ENCODE data around the gene SLCO2B1. TPM values are rescaled to one million over a fixed set of nuclear protein-coding genes. Genes with fewer than 3 reads are reported as not detected.

SLCO2B1 gene
- total RNA-seq, 1 experiment from 2014 or later: 0.57 TPM

DNA sequence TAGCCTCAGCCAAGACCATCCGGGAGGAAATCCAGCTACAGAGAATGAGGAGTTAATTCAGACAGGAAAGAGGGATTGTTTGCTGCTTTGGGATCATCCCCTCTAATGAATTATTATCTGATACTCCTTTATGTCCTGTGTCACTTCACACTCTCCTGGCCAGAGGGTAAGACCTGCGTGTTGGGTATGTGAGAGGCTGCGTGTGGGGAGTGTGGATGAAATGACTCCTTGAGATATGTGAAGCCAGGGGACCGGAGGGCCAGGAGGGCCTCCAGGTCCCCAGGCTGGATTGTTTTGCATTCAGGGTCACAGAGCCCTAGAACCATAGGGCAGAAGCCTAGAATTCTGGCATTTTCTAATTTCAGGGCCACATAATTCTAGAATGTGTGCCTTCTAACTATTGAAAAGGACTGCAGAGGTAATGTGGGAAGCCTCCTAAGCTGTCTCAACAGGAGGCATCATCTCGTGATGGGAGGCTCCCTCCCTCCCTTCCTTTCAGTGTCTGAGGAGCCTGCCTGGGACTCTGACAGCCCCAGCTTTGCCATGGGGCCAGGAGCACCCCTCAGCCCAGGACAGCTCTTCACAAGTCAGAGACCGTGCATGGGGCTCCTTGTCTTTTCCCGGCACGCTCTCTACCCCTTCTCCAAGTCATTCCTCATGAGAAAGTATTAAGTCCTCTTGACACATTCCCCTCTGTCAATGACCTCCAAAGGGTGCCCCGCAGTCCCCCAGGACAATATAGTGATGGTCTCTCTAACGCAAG, 93.3 kb downstream of the SLCO2B1 start (continued):
- TF ChIP-seq, protein P1, sequence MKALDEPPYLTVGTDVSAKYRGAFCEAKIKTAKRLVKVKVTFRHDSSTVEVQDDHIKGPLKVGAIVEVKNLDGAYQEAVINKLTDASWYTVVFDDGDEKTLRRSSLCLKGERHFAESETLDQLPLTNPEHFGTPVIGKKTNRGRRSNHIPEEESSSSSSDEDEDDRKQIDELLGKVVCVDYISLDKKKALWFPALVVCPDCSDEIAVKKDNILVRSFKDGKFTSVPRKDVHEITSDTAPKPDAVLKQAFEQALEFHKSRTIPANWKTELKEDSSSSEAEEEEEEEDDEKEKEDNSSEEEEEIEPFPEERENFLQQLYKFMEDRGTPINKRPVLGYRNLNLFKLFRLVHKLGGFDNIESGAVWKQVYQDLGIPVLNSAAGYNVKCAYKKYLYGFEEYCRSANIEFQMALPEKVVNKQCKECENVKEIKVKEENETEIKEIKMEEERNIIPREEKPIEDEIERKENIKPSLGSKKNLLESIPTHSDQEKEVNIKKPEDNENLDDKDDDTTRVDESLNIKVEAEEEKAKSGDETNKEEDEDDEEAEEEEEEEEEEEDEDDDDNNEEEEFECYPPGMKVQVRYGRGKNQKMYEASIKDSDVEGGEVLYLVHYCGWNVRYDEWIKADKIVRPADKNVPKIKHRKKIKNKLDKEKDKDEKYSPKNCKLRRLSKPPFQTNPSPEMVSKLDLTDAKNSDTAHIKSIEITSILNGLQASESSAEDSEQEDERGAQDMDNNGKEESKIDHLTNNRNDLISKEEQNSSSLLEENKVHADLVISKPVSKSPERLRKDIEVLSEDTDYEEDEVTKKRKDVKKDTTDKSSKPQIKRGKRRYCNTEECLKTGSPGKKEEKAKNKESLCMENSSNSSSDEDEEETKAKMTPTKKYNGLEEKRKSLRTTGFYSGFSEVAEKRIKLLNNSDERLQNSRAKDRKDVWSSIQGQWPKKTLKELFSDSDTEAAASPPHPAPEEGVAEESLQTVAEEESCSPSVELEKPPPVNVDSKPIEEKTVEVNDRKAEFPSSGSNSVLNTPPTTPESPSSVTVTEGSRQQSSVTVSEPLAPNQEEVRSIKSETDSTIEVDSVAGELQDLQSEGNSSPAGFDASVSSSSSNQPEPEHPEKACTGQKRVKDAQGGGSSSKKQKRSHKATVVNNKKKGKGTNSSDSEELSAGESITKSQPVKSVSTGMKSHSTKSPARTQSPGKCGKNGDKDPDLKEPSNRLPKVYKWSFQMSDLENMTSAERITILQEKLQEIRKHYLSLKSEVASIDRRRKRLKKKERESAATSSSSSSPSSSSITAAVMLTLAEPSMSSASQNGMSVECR (CRISPR knock-in tag; IDR thresholded peaks at IDR 0.05; ENCODE audit: borderline replicate concordance): no peak
- TF ChIP-seq NFYB (CRISPR knock-in tag; conservative IDR thresholded peaks at IDR 0.05; ENCODE audit: low read depth): no peak
- no peak for TF ChIP-seq ELF4 (CRISPR knock-in tag; IDR thresholded peaks at IDR 0.05; ENCODE audit: low read depth)
- TF ChIP-seq, protein P2, sequence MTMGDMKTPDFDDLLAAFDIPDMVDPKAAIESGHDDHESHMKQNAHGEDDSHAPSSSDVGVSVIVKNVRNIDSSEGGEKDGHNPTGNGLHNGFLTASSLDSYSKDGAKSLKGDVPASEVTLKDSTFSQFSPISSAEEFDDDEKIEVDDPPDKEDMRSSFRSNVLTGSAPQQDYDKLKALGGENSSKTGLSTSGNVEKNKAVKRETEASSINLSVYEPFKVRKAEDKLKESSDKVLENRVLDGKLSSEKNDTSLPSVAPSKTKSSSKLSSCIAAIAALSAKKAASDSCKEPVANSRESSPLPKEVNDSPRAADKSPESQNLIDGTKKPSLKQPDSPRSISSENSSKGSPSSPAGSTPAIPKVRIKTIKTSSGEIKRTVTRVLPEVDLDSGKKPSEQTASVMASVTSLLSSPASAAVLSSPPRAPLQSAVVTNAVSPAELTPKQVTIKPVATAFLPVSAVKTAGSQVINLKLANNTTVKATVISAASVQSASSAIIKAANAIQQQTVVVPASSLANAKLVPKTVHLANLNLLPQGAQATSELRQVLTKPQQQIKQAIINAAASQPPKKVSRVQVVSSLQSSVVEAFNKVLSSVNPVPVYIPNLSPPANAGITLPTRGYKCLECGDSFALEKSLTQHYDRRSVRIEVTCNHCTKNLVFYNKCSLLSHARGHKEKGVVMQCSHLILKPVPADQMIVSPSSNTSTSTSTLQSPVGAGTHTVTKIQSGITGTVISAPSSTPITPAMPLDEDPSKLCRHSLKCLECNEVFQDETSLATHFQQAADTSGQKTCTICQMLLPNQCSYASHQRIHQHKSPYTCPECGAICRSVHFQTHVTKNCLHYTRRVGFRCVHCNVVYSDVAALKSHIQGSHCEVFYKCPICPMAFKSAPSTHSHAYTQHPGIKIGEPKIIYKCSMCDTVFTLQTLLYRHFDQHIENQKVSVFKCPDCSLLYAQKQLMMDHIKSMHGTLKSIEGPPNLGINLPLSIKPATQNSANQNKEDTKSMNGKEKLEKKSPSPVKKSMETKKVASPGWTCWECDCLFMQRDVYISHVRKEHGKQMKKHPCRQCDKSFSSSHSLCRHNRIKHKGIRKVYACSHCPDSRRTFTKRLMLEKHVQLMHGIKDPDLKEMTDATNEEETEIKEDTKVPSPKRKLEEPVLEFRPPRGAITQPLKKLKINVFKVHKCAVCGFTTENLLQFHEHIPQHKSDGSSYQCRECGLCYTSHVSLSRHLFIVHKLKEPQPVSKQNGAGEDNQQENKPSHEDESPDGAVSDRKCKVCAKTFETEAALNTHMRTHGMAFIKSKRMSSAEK (CRISPR knock-in tag; IDR thresholded peaks at IDR 0.05; ENCODE audit: borderline replicate concordance): no peak
- TF ChIP-seq ZNF232 (CRISPR knock-in tag; IDR thresholded peaks at IDR 0.05): no peak
- no peak for TF ChIP-seq JAZF1 (CRISPR knock-in tag; IDR thresholded peaks at IDR 0.05)
- TF ChIP-seq NFATC4 (CRISPR knock-in tag; IDR thresholded peaks at IDR 0.05): no peak
- no peak for TF ChIP-seq FOXJ3 (CRISPR knock-in tag; IDR thresholded peaks at IDR 0.05; ENCODE audit: borderline replicate concordance)
- no peak for TF ChIP-seq MYBL2 (CRISPR knock-in tag; IDR thresholded peaks at IDR 0.05)
- no peak for TF ChIP-seq SMAD4 (CRISPR knock-in tag; IDR thresholded peaks at IDR 0.05)

DNA sequence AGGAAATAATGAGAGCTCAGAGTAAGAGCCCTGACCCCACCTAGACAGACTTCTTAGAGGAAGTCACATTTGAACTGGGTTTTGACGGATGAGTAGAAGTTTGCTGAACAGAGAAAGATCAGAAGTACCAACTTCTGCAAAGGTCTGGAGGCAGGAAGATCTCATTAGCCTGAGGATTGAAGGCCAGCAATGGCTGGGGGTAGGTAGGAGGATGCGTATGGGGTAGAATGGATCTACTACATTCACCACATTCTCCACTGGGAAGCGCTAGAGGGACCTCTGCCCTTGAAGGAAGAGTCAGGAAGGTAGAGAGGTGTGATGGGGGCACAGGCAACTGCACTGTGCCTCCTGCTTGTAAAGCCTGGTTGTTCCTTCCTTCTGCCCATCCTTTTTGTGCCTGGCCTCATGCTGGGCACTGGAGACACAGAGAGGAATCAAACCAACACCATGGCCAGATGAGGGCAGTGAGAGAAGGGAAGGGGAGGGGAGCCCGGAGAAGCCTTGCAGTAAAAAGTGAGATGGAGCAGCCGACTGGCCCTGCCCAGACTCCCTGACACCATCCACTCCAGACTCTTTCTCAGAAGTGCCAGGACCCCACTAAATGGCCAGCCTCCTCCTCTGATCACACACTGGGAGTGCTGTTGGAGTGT, 94.6 kb downstream of the SLCO2B1 start:
- peak; percentile 53 for ATAC-seq
- CTCF ChIA-PET: interaction anchor here (0.8 to 6.9 kb wide), 12 partner anchors 9 to 213 kb away, joined by 3 to 111 read pairs (median 5); no protein-coding TSS in a partner anchor
- H3K4me1 Mint-ChIP-seq: peaks cover 4% of the 10 kb centered on the region
- H3K4me3 Mint-ChIP-seq: no peak overlapping the region
- TF ChIP-seq ETV6 (CRISPR knock-in tag; IDR thresholded peaks at IDR 0.05) (no peak), ZBTB21 (CRISPR knock-in tag; IDR thresholded peaks at IDR 0.05; ENCODE audit: borderline replicate concordance) (no peak), TP53 (CRISPR knock-in tag; IDR thresholded peaks at IDR 0.05) (no peak)
- TF ChIP-seq, protein P3, sequence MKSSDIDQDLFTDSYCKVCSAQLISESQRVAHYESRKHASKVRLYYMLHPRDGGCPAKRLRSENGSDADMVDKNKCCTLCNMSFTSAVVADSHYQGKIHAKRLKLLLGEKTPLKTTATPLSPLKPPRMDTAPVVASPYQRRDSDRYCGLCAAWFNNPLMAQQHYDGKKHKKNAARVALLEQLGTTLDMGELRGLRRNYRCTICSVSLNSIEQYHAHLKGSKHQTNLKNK (CRISPR knock-in tag; IDR thresholded peaks at IDR 0.05): no peak
- H3K27ac Mint-ChIP-seq: no peak overlapping the region
- POLR2A ChIA-PET: interaction anchor here (0.5 kb wide), 1 partner anchor 612 kb away, joined by 3 read pairs; no protein-coding TSS in a partner anchor
- DNase-seq (ENCODE audit: low spot score): no peak
- H3K27me3 Mint-ChIP-seq (ENCODE audit: low read depth): peaks cover 60% of the 10 kb centered on the region
- H3K36me3 Mint-ChIP-seq: no peaks in the 10 kb centered on the region
- no peaks in the 10 kb centered on the region for H3K9me3 Mint-ChIP-seq
